HL-60 (cell line): ENCODE data around the gene PHRF1.

ENCODE experiments used
- CTCF ChIP-seq: IDR thresholded peaks from one replicate; pipeline ENCODE4 v1.5.1; 2011; ENCODE audit warnings: low read length, control low read depth, inconsistent platforms; ENCODE audit not compliant: insufficient read depth
- GABPA ChIP-seq: IDR thresholded peaks from 2 replicates; pipeline ENCODE4 v1.6.1; 2012; ENCODE audit warnings: low read depth
- POLR2AphosphoS5 ChIP-seq: IDR thresholded peaks from 2 replicates; pipeline ENCODE4 v1.6.1; 2012; ENCODE audit warnings: low read depth
- REST ChIP-seq: IDR thresholded peaks from 2 replicates; pipeline ENCODE4 v1.6.1; 2012; ENCODE audit warnings: low read depth; ENCODE audit not compliant: insufficient replicate concordance
- SPI1 ChIP-seq: IDR thresholded peaks from 2 replicates; pipeline ENCODE4 v1.6.1; 2012; ENCODE audit warnings: low read depth, mild to moderate bottlenecking, borderline replicate concordance

GRCh38 chr11:630871-631270 lies 54.6 kb downstream of the PHRF1 start:
- TF ChIP-seq CTCF: no peak
- no peak for TF ChIP-seq REST
- no peak for TF ChIP-seq POLR2AphosphoS5
- no peak for TF ChIP-seq SPI1
- no peak for TF ChIP-seq GABPA
